PC-3 (cell line): ENCODE data around the gene CDO1.

Experiments
- EZH2 ChIP-seq: fragments of 300-600 bp; sonication (generic); IDR thresholded peaks from one replicate; pipeline ENCODE4 v1.6.1; 2017; ENCODE audit warnings: antibody characterized with exemption, mild to moderate bottlenecking, low read length; ENCODE audit not compliant: unreplicated experiment
- EZH2phosphoT487 ChIP-seq: fragments of 300-600 bp; sonication (generic); IDR thresholded peaks from 2 replicates; pipeline ENCODE4 v1.6.1; 2018; ENCODE audit warnings: mild to moderate bottlenecking, antibody characterized with exemption, low read length, borderline replicate concordance
- TF ChIP-seq, protein P1 (sequence below): fragments of 300-600 bp; sonication (generic); conservative IDR thresholded peaks from 2 replicates; pipeline ENCODE4 v1.5.1; 2017; ENCODE audit warnings: antibody characterized with exemption, low read depth, mild to moderate bottlenecking, low read length

DNA sequence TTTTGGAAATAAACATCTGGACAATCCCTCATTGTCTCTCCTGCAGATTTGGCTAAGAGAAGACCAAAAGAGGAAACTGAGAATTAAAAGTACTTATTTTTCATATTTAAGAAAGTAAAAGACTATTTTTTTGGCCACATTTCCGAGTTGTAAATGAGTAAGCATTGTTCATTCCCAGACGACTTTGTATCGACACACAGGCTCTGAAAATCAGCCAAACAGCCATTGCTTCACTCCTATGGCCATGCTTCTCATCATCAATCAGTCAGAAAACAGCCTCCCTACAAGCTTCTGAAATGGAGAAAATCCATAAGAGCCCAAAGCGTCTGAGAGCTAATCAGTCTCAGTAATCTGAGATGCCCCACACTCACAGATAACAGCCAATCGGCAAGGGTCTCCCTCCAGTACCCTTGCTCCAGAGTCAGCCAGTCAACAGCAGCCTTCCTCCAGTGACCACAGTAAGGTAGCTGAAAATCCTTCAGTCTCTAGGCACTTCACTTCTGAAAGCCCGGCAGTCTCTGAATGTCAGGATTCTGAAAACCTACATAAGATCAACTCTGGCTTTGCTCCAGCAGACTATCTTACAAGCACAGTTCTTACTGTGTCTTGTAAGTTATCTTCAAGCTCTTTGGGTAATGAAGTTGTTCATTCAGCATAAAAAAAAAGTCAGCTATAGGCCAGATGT lies 30.9 kb downstream of the CDO1 start:
- TF ChIP-seq, protein P1, sequence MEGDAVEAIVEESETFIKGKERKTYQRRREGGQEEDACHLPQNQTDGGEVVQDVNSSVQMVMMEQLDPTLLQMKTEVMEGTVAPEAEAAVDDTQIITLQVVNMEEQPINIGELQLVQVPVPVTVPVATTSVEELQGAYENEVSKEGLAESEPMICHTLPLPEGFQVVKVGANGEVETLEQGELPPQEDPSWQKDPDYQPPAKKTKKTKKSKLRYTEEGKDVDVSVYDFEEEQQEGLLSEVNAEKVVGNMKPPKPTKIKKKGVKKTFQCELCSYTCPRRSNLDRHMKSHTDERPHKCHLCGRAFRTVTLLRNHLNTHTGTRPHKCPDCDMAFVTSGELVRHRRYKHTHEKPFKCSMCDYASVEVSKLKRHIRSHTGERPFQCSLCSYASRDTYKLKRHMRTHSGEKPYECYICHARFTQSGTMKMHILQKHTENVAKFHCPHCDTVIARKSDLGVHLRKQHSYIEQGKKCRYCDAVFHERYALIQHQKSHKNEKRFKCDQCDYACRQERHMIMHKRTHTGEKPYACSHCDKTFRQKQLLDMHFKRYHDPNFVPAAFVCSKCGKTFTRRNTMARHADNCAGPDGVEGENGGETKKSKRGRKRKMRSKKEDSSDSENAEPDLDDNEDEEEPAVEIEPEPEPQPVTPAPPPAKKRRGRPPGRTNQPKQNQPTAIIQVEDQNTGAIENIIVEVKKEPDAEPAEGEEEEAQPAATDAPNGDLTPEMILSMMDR = no peak
- TF ChIP-seq EZH2phosphoT487 (no peak), EZH2 (no peak)
